Transverse colon (tissue), 4 donors: ENCODE results near the gene IGIP. TPM values are rescaled to one million over a fixed set of nuclear protein-coding genes. Genes with fewer than 3 reads are reported as not detected.

Source experiments
- DNase-seq: peaks from one replicate; pipeline ENCODE4 v3.0.0-alpha.2; 2019
- H3K27ac ChIP-seq, 4 donors: fragments of 200-600 bp; sonication (generic); 2 replicates each; pipeline ENCODE4 v1.5.1; 2016 to 2018; ENCODE audit warnings: inconsistent platforms in 4 of 4
- H3K27me3 ChIP-seq: fragments of 200-600 bp; sonication (generic); 2 replicates; pipeline ENCODE4 v1.5.1; 2017; ENCODE audit warnings: inconsistent platforms
- H3K36me3 ChIP-seq, 4 donors: fragments of 200-600 bp; sonication (generic); 2 replicates each; pipeline ENCODE4 v1.5.1; 2017 to 2019; ENCODE audit warnings: inconsistent platforms in 4 of 4
- H3K4me1 ChIP-seq, 4 donors: fragments of 200-600 bp; sonication (generic); 2 replicates each; pipeline ENCODE4 v1.5.1; 2017 to 2020; ENCODE audit warnings: inconsistent platforms in 4 of 4
- H3K4me3 ChIP-seq, 4 donors: fragments of 200-600 bp; sonication (generic); 1 replicate in 1 of 4; 2 replicates in 3 of 4; pipeline versions ENCODE4 v1.5.1 to v1.6.1; 2017 to 2019; ENCODE audit warnings: inconsistent platforms in 4 of 4
- H3K9me3 ChIP-seq, 2 donors: fragments of 200-600 bp; sonication (generic); 2 replicates each; pipeline ENCODE4 v1.5.1; 2017 to 2019; ENCODE audit warnings: inconsistent platforms in 2 of 2
- EP300 ChIP-seq: sonication (generic); formaldehyde crosslinking; IDR thresholded peaks from one replicate; pipeline ENCODE4 v1.6.1; 2017; ENCODE audit warnings: antibody characterized with exemption, low read depth
- POLR2A ChIP-seq: fragments of 450-650 bp; IDR thresholded peaks from one replicate; pipeline ENCODE4 v1.6.1; 2016; ENCODE audit warnings: antibody characterized with exemption, mild to moderate bottlenecking, moderate library complexity
- POLR2AphosphoS5 ChIP-seq, 3 donors: sonication (generic); formaldehyde crosslinking; IDR thresholded peaks; one replicate each; pipeline ENCODE4 v1.6.1; 2016; ENCODE audit warnings: antibody characterized with exemption in 3 of 3
- WGBS, 2 donors: methylation state at CpG; one replicate each; pipeline ENCODE4 v1.1.5; 2018; ENCODE audit warnings: low coverage in 1 of 2; 5-methylcytosine and 5-hydroxymethylcytosine counted together
- in situ Hi-C, 4 donors: fragments of 200-750 bp; cut with MboI; loops; one replicate each; pipeline versions ENCODE4 v1.15.0 to v1.15.1; 2017; ENCODE audit warnings: low sequenced_read_pairs in 3 of 4, low pct_ligation_motif_present in 1 of 4, low pct_unique_long_range_greater_than_20kb in 1 of 4
- intact Hi-C: fragments of 100-400 bp; cut with DNase I; formaldehyde crosslinking; loops from one replicate; pipeline ENCODE4 v1.15.1; 2023; ENCODE audit warnings: low total_unique reads
- total RNA-seq, 4 donors: library from RNA; depleted of rRNA; stranded (reverse); fragments of >200 nt; gene quantifications; one replicate each; pipeline ENCODE4 v1.1.0, GENCODE V29; 2016
- TF ChIP-seq, protein P1 (sequence below), 5 experiments: fragments of 200-600 bp in 3 of 5; fragments of 450-650 bp in 2 of 5; sonication (generic) in 3 of 5; IDR thresholded peaks; 1 replicate in 2 of 5; 2 replicates in 3 of 5; pipeline ENCODE4 v1.5.1; 2016 to 2017; ENCODE audit warnings: antibody characterized with exemption in 5 of 5, inconsistent platforms in 3 of 5, mild to moderate bottlenecking in 2 of 5, moderate library complexity in 1 of 5

The IGIP gene
- total RNA-seq, 4 donors from 2014 or later: 12.8 to 22.4 (median 20.5) TPM

DNA sequence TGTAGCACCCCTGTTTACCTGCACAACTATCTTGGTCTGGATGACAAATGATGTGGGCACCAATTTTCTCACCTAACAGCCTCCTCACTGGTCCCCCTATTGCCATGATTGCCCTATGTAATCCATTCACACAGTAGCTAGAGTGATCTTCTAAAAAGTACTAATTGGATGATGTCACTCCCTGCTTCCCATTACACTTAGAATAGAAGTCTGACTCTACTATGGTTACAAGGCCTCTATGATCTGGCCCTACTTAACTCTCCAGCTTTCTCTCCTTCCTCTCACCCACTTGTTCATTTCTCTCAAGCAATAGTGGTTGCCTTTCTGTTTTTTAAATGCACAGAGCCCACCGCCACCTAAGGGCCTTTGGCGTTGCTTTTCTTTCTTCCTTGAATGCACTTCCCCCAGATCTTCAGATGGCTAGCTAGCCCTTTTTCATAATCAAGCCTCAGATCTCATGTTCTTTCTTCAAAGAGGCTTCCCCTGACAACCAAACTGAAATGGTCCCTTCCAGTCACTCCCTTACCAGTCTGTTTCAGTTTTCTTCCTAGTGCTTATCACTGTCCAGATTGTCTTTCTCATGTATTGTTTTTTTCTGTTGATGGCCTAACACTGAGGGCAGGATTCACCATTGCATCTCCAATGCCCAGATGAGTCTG lies 8.7 kb downstream of the IGIP start:
- Histone ChIP-seq H3K27me3 (no peaks in the 10 kb centered on the region), H3K4me1 (peaks cover 0 to 10% (median 0%) of the 10 kb centered on the region in 4 donors), H3K9me3 (no peaks in the 10 kb centered on the region), H3K4me3 (no peak overlapping the region), H3K27ac (no peak overlapping the region), H3K36me3 (no peaks in the 10 kb centered on the region)
- in situ Hi-C loops: no loop called here
- WGBS, 2 donors: 93 to 95% methylated on average over 2 of the region's 2 CpGs
- no peak for DNase-seq
- intact Hi-C loops: no loop called here
- no peak for TF ChIP-seq EP300

DNA sequence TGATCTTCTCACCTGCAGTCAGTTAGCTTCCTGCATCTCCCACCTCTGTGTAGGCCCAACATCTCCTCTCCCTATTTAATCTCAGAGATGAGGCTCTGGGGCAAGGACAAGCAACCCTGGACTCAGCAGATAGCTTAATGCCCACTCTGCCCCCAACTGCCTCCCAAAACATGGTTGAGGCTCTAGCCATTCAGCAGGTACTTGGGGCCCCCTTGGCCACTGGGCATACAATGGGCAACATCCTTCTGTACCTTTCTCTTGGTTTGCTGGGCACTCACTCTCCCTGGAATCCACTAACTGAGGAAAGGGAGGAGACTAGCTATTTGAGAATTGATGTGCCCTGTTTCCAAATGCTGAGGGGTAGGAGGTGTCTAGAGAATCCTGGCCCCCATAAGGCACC lies 9.4 kb downstream of the IGIP start:
- Histone ChIP-seq H3K27me3 (no peaks in the 10 kb centered on the region), H3K36me3 (no peaks in the 10 kb centered on the region), H3K4me1 (peaks cover 0 to 10% (median 0%) of the 10 kb centered on the region in 4 donors), H3K9me3 (no peaks in the 10 kb centered on the region), H3K4me3 (no peak overlapping the region), H3K27ac (no peak overlapping the region)
- in situ Hi-C loops (no loop called here), intact Hi-C loops (no loop called here)
- DNase-seq: no peak
- TF ChIP-seq POLR2A (no peak), POLR2AphosphoS5 (IDR thresholded peaks at IDR 0.05) (no peak), EP300 (no peak)
- TF ChIP-seq, protein P1, sequence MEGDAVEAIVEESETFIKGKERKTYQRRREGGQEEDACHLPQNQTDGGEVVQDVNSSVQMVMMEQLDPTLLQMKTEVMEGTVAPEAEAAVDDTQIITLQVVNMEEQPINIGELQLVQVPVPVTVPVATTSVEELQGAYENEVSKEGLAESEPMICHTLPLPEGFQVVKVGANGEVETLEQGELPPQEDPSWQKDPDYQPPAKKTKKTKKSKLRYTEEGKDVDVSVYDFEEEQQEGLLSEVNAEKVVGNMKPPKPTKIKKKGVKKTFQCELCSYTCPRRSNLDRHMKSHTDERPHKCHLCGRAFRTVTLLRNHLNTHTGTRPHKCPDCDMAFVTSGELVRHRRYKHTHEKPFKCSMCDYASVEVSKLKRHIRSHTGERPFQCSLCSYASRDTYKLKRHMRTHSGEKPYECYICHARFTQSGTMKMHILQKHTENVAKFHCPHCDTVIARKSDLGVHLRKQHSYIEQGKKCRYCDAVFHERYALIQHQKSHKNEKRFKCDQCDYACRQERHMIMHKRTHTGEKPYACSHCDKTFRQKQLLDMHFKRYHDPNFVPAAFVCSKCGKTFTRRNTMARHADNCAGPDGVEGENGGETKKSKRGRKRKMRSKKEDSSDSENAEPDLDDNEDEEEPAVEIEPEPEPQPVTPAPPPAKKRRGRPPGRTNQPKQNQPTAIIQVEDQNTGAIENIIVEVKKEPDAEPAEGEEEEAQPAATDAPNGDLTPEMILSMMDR (IDR thresholded peaks at IDR 0.05): no peak

DNA sequence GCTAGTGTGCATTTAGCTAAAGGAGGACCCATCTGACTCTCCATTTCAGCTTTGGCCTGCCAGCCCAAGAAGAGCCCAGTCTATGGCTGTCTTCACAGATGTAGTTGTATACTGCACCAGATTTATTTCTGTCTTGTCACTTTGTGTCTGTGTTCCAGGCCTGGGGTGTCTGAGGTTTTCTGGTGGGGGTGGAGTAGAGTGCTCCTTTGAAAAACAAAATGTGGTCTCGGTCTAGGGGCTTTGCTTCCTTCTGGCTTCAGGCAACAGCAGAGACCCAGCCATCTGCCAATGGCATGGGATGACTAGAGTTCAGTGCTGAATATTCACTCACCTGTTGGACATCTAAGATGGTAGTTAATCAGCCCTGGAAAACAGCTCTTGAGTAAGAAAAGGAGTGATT lies 10.9 kb downstream of the IGIP start:
- Histone ChIP-seq H3K27me3 (no peaks in the 10 kb centered on the region), H3K4me1 (peaks cover 0 to 19% (median 1%) of the 10 kb centered on the region in 4 donors), H3K4me3 (no peak overlapping the region), H3K36me3 (no peaks in the 10 kb centered on the region), H3K9me3 (no peaks in the 10 kb centered on the region), H3K27ac (no peak overlapping the region)
- WGBS, 2 donors: 80% methylated on average over 1 of the region's 1 CpG; no CpG with 5 or more reads in 1 of the 2 donors
- DNase-seq: no peak
- TF ChIP-seq, protein P1 (IDR thresholded peaks at IDR 0.05): no peak
- TF ChIP-seq EP300: no peak
- no peak for TF ChIP-seq POLR2A
- no peak for TF ChIP-seq POLR2AphosphoS5 (IDR thresholded peaks at IDR 0.05)
- in situ Hi-C loops (no loop called here), intact Hi-C loops (no loop called here)

DNA sequence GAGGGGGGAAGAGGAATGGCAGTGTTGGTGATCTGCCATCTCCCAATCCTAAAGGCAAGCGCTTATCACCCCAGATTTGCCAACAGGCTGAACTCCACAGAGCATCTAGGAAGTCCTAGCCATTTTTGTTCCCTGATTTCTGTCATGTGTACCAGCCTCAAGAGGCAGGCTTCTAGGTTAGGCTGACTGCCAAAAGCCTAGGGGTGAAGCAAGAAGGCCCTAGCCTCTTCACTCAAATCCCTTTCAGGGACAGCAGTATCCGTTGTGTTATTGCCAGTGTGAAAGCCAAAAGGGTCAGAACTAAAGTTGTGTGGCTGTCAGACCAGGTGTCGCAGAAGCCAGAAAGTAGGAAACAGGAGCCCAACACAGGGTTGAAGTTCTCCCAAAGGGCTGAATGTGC lies 14.7 kb downstream of the IGIP start:
- H3K36me3 ChIP-seq: no peaks in the 10 kb centered on the region
- H3K27ac ChIP-seq: no peak overlapping the region
- intact Hi-C loops (loop anchor here (5.0 kb wide), 2 partner anchors 33 to 68 kb away; no protein-coding TSS in a partner anchor), in situ Hi-C loops (no loop called here)
- H3K27me3 ChIP-seq: no peaks in the 10 kb centered on the region
- H3K4me3 ChIP-seq: no peak overlapping the region
- 87 to 100% methylated on average over 1 to 3 of the region's 3 CpGs for WGBS, 2 donors
- no peaks in the 10 kb centered on the region for H3K9me3 ChIP-seq
- no peak for DNase-seq
- TF ChIP-seq, protein P1 (IDR thresholded peaks at IDR 0.05): no peak
- no peak for TF ChIP-seq POLR2A
- peaks cover 1 to 15% (median 5%) of the 10 kb centered on the region in 4 donors for H3K4me1 ChIP-seq

DNA sequence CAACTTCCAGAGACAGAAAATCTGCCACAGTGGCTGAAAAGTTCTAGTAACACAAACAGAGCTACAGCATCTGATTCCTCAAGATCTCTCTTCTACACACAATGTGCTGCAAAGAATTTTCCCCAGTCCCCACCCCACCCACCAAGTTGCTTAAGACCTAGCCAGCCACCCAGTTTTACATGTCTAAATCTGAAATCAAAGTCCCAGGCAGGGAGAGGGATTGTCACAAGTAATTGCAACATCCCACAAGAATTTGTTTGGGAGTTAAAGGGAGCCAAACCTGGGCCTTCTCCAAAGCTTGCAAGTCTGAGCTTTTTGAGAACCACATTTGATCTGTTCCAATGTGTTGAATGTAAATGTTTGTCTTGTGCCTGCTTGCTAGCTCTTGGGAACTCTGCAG lies 15.5 kb downstream of the IGIP start:
- no peak for TF ChIP-seq EP300
- TF ChIP-seq POLR2AphosphoS5 (IDR thresholded peaks at IDR 0.05): no peak
- TF ChIP-seq POLR2A: no peak
- TF ChIP-seq, protein P1 (IDR thresholded peaks at IDR 0.05): no peak
- intact Hi-C loops (loop anchor here (5.0 kb wide), 2 partner anchors 34 to 69 kb away; no protein-coding TSS in a partner anchor), in situ Hi-C loops (no loop called here)
- peaks cover 8 to 22% (median 13%) of the 10 kb centered on the region in 4 donors for H3K4me1 ChIP-seq
- H3K27ac ChIP-seq: no peak overlapping the region
- H3K36me3 ChIP-seq: no peaks in the 10 kb centered on the region
- H3K27me3 ChIP-seq: no peaks in the 10 kb centered on the region
- DNase-seq: no peak
- no peaks in the 10 kb centered on the region for H3K9me3 ChIP-seq
- no peak overlapping the region for H3K4me3 ChIP-seq
